SKM-1 (cell line): ENCODE measurements around the gene CCDC92B.

Experiments used
- DNase-seq: peaks from one replicate; lab custom pipeline; 2025; ENCODE audit not compliant: unreplicated experiment; lab: John Stamatoyannopoulos, UW

The CCDC92B gene

DNA sequence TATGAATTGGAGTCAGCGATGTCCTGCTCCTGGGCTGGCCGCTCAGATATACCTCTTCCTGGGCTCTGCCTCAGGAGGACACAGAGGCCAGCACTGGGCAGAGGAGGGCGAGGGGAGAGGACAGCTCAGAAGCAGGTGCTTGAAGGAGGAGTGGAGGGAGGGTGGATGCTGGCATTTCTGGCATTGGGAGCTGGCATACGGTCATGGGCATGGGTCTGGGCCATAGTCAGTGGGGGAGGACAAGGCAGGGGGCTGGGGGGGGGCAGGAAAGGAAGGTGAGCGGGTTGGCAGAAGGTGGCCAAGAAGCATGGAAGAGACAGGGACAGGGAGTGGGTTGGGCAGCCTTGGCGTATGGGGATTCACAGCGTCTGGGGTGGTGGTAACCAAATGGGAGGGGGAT lies 30.1 kb upstream of the CCDC92B start:
- DNase-seq = no peak

DNA sequence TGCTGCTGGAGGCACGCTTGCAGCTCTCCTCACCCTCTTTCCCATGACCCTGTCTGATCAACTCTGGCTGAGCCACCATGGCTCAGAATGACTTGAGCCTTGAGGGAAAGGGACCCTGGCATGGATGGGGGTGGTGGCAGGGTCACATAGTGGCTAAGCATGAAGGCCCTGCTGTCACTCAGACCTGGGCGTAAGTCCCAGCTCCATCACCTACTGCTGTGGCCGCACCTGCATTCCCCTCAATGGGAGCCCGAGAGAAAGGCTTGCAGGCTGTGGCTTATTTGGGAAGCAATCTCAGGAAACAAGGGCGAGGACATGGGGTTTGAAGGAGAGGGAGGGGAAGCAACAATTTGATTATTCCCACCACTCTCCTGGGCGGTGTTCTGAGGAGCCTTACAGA lies 29.0 kb upstream of the CCDC92B start:
- DNase-seq = no peak

GRCh38 chr17:2777242-2777867 lies 27.9 kb upstream of the CCDC92B start:
- DNase-seq = no peak

GRCh38 chr17:2776589-2777241 lies 27.3 kb upstream of the CCDC92B start:
- DNase-seq = no peak

DNA sequence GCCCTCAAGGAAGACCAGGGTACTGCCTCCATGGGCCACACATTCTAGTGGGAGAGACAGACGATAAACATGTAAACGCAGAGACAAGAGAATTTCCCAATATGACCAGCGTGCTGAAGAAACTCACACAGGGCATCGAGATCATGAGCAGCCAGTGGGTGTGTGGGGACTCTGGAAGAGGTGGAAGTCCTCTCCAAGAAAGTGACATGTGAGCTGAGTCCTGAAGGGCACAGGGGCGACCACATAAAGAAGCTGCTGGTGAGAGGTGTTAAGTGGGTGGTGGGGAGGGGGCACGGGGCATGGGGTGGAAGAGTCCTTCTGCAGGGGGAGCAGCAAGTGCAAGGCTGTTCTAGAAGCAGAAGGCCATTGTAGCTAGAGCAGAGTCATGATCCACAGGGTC lies 25.8 kb upstream of the CCDC92B start:
- DNase-seq = no peak

- DNase-seq = no peak
These were observed 20.7 kb upstream of the CCDC92B start for GRCh38 chr17:2770129-2770528.

DNA sequence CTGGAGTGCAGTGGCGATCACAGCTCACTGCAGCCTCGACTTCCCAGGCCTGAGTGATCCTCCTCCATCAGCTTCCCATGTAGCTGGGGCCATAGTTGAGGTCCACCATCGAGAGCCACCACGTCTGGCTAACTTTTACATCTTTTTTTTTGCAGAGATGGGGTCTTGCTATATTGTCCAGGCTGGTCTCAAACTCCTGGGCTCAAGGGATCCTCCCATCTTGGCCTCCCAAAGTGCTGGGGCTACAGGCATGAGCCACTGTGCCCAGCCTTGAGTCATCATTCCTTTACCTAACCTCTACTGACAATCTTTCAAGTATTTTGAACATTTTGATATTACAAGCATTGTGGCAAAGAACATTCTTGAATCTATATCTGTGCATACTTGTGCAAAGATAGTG lies 9.4 kb upstream of the CCDC92B start:
- DNase-seq = no peak

DNA sequence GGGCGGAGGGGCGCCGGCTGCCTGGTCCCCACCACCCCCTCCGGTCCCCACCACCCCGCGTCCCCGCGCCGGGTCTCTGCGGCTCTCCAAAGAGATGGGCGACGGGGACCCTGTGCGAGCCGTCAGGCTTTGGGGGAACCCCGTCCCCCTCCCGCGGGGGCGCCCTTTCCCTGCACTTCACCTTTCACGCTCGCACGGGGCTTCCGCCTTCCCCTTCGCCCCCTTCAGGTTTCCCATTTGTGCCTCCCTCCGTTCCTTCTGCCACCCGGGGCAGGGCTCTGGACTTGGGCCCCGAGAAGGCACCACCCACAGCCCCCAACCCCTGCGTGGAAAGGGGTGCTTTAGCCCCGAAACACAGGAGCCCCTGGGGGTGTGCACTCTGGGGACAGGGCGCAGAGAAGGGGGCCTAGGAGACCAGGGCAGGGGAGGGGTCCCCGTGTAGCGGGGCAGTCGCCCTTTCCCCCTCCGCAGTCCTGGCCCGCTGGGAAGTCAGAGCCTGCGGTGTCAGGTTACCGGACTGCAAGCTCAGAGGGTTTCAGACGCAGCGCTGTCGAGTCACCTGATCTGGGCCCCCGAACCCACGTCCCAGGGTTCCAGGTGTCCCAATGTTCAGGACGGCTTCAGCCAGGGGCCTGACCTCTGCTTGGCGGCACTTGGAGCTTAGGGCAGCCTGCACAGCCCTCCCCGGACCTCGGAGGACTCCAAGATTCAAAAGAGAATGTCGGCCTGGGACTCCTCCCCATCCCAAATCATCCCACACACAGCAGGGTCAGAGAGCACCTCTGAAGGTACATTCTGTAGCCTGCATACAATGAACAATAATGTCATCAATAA lies 6.7 kb upstream of the CCDC92B start:
- no peak for DNase-seq

DNA sequence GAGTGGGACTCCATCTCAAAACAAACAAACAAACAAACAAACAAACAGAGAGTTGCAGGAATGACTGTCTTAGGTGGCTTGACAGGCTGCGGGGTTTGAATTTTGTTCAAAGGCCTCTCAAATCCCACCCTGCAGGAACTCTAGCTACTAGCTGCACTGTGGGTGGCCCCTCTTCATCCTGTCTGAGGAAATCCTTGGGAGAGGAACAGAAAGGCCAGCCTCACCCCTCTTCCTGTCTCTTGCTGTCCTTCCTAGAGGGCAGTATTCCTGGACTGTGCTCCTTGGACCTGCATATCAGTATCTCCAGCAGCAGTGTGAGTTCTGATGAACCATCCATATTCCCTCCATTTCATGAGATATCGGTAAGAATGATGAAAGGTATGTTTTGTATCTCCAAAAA lies 2.0 kb upstream of the CCDC92B start:
- no peak for DNase-seq

- DNase-seq = no peak
These were observed 1.3 kb upstream of the CCDC92B start for GRCh38 chr17:2750721-2751120.

- no peak for DNase-seq
These were observed 331 bp upstream of the CCDC92B start for GRCh38 chr17:2749784-2750181.

- no peak for DNase-seq
These were observed 4.0 kb downstream of the CCDC92B start for GRCh38 chr17:2745317-2746037.

DNA sequence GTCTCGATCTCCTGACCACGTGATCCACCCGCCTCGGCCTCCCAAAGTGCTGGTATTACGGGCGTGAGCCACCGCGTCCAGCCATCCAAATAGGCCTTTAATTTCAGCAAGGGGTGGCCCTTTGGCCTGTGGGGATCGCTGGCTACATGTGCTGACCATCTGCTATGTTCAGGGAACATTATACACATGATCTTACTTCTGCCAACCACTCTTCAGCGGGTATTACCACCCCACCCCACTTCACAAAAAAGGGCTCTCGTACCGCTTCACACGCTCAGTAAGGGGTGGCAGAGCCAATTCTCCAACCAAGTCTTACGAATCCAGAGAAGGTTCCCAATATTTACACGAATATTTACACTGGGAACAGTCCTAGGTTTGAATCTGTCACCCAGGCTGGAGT lies 11.8 kb downstream of the CCDC92B start:
- DNase-seq = no peak

GRCh38 chr17:2736956-2737355 lies 12.5 kb downstream of the CCDC92B start:
- no peak for DNase-seq

DNA sequence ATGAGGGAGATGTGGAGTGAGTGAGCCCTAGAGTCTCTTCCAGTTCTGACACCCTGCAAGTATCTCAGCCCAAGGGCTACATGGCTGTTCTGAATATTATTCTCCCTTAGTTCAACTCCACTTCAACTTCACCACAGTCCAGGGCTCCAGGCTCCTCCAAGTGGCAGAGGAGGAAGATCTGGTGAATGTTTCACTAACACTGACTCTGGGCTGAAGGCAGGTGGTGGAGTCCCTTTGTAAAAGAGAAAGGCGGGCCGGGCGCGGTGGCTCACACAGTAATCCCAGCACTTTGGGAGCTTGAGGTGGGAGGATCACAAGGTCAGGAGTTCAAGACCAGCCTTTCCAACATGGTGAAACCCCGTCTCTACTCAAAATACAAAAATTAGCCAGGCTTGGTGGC lies 13.6 kb downstream of the CCDC92B start:
- no peak for DNase-seq

GRCh38 chr17:2734939-2735338 lies 14.5 kb downstream of the CCDC92B start:
- DNase-seq = no peak

DNA sequence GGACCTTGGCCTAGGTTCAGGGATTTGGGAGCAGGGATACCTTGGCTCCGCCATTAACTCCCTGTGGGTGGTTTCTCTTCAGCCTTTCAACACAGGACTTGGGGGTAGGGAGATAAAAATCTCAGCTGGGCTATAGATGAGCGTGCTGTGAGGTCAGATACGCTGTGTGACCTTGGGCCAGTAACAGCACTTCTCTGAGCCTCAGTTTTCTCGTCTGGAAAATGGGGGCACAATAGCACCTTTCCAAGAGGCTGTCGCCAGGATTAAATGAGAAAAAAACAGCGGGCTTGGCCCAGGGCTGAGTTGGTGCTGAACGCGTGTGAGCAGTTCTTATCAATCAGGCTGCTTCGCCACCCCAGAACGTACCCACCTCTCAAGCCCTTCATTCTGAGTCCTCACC lies 17.6 kb downstream of the CCDC92B start:
- DNase-seq = no peak

GRCh38 chr17:2730764-2731353 lies 18.6 kb downstream of the CCDC92B start:
- DNase-seq = no peak

DNA sequence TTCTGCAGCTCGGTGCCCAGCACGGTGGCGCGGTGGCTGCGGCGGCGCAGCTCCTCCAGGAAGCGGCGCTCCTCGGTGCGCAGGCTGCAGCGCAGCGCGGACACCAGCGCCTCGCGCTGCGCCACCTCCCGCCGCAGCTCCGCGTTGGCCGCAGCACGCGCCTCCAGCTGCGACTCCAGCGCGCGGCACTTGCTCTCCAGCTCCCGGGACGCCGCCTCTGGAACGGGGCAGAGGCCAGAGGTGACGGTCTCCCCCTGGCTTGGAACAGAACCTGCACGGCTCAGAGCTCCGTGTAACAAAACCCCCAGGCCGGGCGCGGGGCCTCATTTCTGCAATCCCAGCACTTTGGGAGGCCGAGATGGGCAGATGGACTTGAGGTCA lies 24.7 kb downstream of the CCDC92B start:
- no peak for DNase-seq

DNA sequence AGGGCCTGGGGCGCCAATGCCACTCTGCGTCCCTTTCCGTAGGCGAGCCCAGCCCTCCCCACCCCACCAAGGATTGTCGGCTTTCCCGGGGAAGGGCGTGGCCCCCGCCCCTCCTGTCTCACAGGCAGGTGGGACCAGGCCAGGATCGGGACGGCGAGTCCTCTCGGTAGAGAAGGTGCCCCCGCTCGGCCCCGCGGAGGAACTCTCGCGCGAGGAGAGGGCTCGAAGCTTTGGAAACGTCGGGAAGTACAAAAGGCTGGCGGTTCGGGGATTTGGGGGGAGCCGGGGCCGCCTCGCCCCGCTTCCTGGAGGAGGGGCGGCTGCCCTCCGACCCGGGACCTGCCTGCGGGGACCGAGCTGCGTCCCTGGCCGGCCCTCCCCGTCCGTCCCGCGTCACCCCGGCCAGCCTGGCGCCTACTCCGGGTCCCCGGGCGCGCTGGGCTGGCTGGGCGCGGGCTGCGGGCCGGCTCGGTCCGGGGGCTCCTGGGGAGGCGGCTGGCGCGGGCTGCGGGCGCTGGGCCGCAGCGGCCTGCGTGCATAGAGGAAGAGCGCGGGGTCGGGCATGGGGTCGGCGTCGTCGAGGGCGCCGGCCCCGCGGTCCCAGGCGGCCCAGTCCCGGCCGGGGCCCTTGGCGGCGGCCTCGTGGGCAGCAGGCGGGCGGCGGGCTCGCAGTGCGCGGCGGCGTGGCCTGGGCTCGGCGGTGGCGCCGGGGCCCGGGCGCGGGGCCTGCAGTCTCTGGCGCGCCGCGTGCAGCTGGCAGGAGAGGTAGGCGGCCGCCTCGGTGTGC lies 25.3 kb downstream of the CCDC92B start:
- DNase-seq = no peak
